GM19455 (cell line): Measurements from ENCODE around the gene CARD19.

Experiments
- ATAC-seq: cut with Tn5 transposase; IDR thresholded peaks from one replicate; pipeline ENCODE4 v1.9.1; 2021; ENCODE audit not compliant: unreplicated experiment

The CARD19 gene

GRCh38 chr9:93149361-93149760 lies 53.3 kb downstream of the CARD19 start:
- no peak for ATAC-seq

GRCh38 chr9:93151097-93151784 lies 55.2 kb downstream of the CARD19 start:
- ATAC-seq = no peak

GRCh38 chr9:93154293-93154903 lies 58.4 kb downstream of the CARD19 start:
- no peak for ATAC-seq

GRCh38 chr9:93155716-93156474 lies 59.9 kb downstream of the CARD19 start:
- peak; percentile 13 for ATAC-seq

GRCh38 chr9:93156475-93157008 lies 60.5 kb downstream of the CARD19 start:
- peak; percentile 70 for ATAC-seq

- no peak for ATAC-seq
Measured at GRCh38 chr9:93159601-93160471, 63.8 kb downstream of the CARD19 start.

- ATAC-seq = no peak
Measured at GRCh38 chr9:93161786-93162562, 66.0 kb downstream of the CARD19 start.
